SJSA1 (cell line): Measurements from ENCODE around the gene XNDC1N. TPM values are rescaled to one million over a fixed set of nuclear protein-coding genes. Genes with fewer than 3 reads are reported as not detected.

Experiments used
- DNase-seq, 2 experiments: peaks; one replicate each; pipeline ENCODE4 v3.0.0-alpha.2; 2015 to 2020; ENCODE audit warnings: low spot score in 2 of 2, low read depth in 1 of 2
- H3K27ac ChIP-seq: fragments of 250-450 bp; sonication (Bioruptor Pico); 2 replicates; pipeline ENCODE4 v1.5.1; 2020; ENCODE audit warnings: mild to moderate bottlenecking, moderate library complexity
- H3K27me3 ChIP-seq: fragments of 250-450 bp; sonication (Bioruptor Pico); replicated peaks from 2 replicates; pipeline ENCODE4 v1.5.1; 2020; ENCODE audit warnings: mild to moderate bottlenecking, moderate library complexity
- H3K36me3 ChIP-seq: fragments of 250-450 bp; sonication (Bioruptor Pico); 2 replicates; pipeline ENCODE4 v1.5.1; 2020; ENCODE audit warnings: mild to moderate bottlenecking
- H3K4me1 ChIP-seq: fragments of 250-450 bp; sonication (Bioruptor Pico); replicated peaks from 2 replicates; pipeline ENCODE4 v1.6.1; 2021; ENCODE audit warnings: mild to moderate bottlenecking
- H3K4me3 ChIP-seq: fragments of 250-450 bp; sonication (Bioruptor Pico); 2 replicates; pipeline ENCODE4 v1.5.1; 2020; ENCODE audit warnings: mild to moderate bottlenecking
- H3K9me3 ChIP-seq: fragments of 250-450 bp; sonication (Bioruptor Pico); replicated peaks from 2 replicates; pipeline ENCODE4 v1.5.1; 2020; ENCODE audit warnings: mild to moderate bottlenecking
- total RNA-seq: library from RNA; depleted of rRNA; stranded (reverse); fragments of >200 nt; shearing (Covaris generic); gene quantifications from 2 replicates; pipeline ENCODE4 v1.2.3, GENCODE V29; 2014; rRNA removed

Gene XNDC1N, protein sequence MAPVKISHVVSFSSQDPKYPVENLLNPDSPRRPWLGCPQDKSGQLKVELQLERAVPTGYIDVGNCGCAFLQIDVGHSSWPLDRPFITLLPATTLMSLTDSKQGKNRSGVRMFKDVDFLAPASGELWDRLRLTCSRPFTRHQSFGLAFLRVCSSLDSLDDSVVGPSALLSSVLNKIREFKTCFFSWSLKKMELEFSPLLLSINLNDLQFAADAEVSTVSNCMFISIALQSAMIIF
- 0.47 and 3.2 TPM in 2 replicates for total RNA-seq

DNA sequence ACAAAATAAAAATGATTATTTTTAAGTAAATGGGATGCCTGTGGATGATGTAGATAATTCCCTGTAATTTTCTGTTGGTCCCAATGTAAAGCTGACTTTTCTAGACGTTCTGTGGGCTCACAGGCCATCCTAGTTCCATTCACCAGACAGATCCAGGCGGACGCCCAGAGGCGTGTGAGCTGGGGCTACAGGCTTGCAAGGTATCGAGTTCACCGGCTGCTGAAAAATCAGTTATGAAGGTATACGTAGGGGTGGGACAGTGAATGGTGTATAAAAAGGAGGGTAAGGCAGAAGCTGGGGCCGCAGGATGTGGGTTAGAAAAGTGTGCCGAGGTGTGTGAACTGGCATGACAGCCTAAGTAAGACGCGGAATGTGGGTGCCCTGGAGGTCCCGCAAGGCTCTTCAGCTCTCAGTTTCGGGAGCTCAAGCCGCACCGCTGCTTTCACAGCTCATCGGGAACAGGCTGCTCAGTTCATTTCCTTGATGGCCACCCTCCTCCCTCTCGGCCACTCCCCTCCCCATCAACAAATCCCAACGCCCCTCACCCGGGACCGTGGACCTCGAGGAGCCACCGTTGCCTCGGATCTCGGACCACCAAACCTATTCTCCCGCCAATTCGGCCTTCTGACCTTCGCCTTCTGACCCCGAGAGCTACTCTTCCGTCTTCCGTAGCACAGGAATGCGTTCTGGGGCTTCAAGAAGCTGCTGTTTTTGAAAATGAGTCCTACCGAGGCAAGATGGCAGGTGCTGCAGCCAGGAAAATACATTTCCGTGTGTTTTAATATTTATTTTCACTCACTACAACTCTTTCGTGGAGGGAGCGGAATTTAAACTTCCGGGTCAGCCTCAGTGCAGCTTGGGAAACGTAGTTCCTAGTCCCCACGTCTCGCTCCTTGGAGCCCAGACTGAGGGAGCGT, at the start of gene XNDC1N:
Gene XNDC1N (minus strand): TSS at position 775 of the 917 bp plus-strand sequence. CDS start 5,241 bp downstream, outside the sequence.
- peak; percentile 62 to 93 for DNase-seq
- peaks cover 8% of the 10 kb centered on the region for H3K4me1 ChIP-seq
- peak within 1 kb of the TSS; percentile 66 for H3K4me3 ChIP-seq
- no peaks in the 10 kb centered on the region for H3K27me3 ChIP-seq
- no peaks in the 10 kb centered on the region for H3K36me3 ChIP-seq
- peak within 1 kb of the TSS; percentile 97 for H3K27ac ChIP-seq
- H3K9me3 ChIP-seq, result no peaks in the 10 kb centered on the region

DNA sequence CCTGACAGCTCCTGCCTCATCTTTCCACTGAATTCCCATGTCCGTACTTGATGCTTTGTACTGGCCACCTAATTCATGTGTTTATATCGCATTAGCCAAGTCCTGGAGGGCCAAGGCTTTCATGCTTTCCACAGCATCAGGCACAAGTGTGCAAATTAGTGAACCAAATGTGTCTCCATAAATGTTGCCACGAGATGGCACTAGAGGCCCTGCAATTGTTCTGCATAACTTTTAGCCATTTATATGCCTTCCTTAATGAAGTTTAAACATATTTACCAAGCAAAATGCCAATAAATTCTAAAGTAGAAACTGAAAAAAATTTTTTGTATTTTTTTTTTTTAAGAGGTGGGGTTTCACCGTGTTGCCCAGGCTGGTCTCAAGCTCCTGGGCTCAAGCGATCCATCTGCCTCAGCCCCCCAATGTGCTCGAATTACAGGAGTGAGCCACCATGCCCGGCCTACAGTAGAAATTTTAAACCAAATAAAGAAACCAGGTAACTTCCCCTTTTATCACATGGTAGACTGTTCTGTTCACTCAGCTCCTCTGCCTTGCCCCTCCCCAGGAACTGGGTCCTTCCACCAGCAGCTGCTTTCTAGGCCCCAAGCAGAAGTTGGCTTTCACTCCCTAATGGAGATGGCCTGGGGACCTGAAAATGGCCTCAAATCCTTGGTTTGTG, 49.5 kb upstream of the XNDC1N start:
- DNase-seq, result no peak
- no peaks in the 10 kb centered on the region for H3K27me3 ChIP-seq
- no peaks in the 10 kb centered on the region for H3K9me3 ChIP-seq
- H3K4me3 ChIP-seq, result no peak overlapping the region
- no peaks in the 10 kb centered on the region for H3K4me1 ChIP-seq
- no peak overlapping the region for H3K27ac ChIP-seq
- peaks cover 6% of the 10 kb centered on the region for H3K36me3 ChIP-seq

DNA sequence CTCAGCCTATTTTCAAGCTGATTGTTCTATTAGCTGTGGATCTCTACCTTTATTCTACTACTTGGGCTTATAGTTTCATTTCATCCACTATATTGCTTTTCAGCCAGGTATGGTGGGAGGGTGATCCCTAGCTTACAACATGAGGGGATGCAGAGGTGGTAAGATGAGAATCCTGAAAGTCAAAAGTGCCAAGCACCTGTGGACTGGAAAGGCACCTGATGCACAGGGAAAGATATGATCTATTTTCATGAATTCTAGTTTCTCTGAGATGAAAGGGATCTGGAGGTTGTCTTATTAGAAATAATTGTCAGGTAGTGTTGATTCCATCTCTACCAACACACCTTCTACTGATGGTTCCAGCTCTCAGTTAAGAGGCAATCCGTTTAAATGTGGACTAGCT, 48.7 kb upstream of the XNDC1N start:
- H3K27me3 ChIP-seq, result no peaks in the 10 kb centered on the region

DNA sequence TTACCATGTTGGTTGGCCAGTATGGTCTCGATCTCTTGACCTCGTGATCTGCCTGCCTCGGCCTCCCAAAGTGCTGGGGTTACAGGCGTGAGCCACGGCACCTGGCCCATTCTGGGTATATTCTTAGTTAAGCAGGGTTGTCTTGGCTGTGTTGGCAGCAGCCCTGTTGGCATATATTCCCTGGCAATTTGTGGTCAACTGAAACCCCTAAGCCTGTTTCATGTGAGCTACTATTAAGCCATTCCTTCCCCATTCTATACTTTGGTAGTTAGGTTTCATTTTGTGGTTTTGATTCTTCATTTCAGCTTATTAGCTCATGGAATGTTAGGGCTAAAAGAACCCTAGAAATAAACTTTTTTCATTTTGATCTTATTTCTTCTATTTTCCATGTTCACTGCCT, 48.2 kb upstream of the XNDC1N start:
- H3K4me3 ChIP-seq, result no peak overlapping the region
- no peak for DNase-seq
- no peaks in the 10 kb centered on the region for H3K9me3 ChIP-seq
- peaks cover 6% of the 10 kb centered on the region for H3K36me3 ChIP-seq
- no peak overlapping the region for H3K27ac ChIP-seq
- H3K4me1 ChIP-seq, result no peaks in the 10 kb centered on the region
- H3K27me3 ChIP-seq, result no peaks in the 10 kb centered on the region

More for the DNA sequence above, 48.7 kb upstream of the XNDC1N start:
- Histone ChIP-seq H3K27ac (no peak overlapping the region), H3K36me3 (peaks cover 6% of the 10 kb centered on the region), H3K9me3 (no peaks in the 10 kb centered on the region), H3K4me3 (no peak overlapping the region), H3K4me1 (no peaks in the 10 kb centered on the region)
- no peak for DNase-seq

DNA sequence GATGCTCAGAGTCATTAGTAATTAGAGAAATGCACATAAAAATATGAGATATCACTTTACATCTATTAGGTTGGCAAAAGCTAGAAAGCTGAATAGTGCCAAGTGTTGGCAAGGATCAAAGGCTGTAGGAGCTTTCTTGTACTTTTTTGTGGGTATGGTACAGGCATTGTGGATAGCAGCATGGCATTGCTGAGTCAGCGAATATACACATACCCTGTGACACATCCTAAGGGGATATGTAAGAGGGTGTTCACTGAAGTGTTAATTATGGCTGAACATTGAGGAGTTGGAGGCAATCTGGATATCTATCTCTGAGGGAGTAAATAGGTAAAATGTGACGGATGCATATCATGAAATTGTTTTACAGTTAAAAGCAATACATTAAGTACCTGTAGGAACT, 43.3 kb upstream of the XNDC1N start:
- Histone ChIP-seq H3K9me3 (no peaks in the 10 kb centered on the region), H3K36me3 (0 out of 2 replicates have a peak, but pooled peaks cover 2% of the 10 kb centered on the region), H3K27me3 (no peaks in the 10 kb centered on the region), H3K4me3 (no peak overlapping the region), H3K27ac (no peak overlapping the region), H3K4me1 (no peaks in the 10 kb centered on the region)
- DNase-seq, result no peak

DNA sequence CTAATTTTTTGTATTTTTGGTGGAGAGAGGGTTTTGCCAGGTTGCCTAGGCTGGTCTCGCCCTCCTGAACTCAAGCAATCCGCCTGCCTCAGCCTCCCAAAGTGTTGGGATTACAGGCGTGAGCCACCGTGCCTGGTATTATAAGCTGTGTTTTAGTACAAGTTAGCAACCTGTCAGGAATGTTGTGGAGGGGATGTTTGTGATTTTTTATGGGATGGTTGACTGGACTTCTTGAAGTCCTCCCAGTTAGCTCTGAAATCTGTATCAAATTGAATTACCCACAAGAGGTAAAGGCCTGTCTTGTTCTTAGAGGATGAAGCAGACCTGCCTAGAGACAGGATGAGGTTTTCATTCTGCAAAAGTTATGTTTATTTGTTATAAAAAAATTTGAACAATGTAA, 36.2 kb upstream of the XNDC1N start:
- DNase-seq, result no peak
- H3K27ac ChIP-seq, result no peak overlapping the region
- H3K36me3 ChIP-seq, result peaks cover 11% of the 10 kb centered on the region
- H3K27me3 ChIP-seq, result no peaks in the 10 kb centered on the region
- no peaks in the 10 kb centered on the region for H3K9me3 ChIP-seq
- peaks cover 17% of the 10 kb centered on the region for H3K4me1 ChIP-seq
- H3K4me3 ChIP-seq, result no peak overlapping the region

DNA sequence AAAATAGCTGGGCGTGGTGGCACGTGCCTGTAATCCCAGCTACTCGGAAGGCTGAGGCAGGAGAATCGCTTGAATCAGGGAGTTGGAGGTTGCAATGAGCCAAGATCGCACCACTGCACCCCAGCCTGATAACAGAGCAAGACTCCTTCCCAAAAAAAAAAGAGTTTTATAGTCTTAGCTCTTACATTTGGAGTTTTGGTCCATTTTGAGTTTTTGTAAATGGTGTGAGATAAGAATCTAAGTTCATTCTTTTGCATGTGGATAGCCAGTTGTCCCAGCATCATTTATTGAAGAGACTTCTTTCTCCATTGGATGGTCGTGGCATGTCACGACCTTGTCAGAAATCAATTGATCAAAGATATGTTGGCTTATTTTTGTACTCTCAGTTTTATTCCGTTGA, 35.1 kb upstream of the XNDC1N start:
- no peaks in the 10 kb centered on the region for H3K9me3 ChIP-seq
- DNase-seq, result no peak
- no peaks in the 10 kb centered on the region for H3K27me3 ChIP-seq
- peaks cover 11% of the 10 kb centered on the region for H3K36me3 ChIP-seq
- H3K4me3 ChIP-seq, result no peak overlapping the region
- H3K4me1 ChIP-seq, result peaks cover 17% of the 10 kb centered on the region
- no peak overlapping the region for H3K27ac ChIP-seq

DNA sequence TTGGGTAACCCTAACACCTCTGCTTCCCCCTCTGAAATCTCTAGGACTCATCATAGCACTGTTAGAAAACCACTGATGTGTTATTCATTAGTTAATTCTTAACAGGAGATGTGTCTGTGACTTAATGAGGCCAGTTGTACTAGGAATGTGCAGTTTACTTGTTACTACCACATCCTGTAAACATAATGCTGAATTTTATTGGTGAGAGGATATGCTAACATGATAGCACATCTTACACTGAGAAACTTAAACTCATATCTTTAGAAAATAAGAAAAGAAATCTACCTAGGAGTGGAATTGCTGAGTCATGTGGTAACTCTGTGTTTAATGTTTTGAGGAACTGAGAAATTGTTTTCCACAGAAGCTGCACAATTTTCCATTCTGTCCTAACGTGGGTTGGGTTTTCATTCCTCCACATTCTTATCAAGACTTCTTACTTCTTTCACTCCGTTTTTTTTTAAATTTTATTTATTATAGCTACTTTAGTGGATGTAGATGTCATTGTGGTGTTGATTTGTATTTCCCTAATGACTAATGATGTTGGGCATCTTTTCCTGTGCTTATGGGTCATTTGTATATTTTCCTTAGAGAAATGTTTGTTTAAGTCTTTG, 34.1 kb upstream of the XNDC1N start:
- peak in 1 of 2 experiments; percentile 68 for DNase-seq
- H3K9me3 ChIP-seq, result no peaks in the 10 kb centered on the region
- peaks cover 17% of the 10 kb centered on the region for H3K4me1 ChIP-seq
- H3K4me3 ChIP-seq, result no peak overlapping the region
- H3K36me3 ChIP-seq, result peaks cover 11% of the 10 kb centered on the region
- H3K27me3 ChIP-seq, result no peaks in the 10 kb centered on the region
- peak overlapping the region; percentile 81 for H3K27ac ChIP-seq

DNA sequence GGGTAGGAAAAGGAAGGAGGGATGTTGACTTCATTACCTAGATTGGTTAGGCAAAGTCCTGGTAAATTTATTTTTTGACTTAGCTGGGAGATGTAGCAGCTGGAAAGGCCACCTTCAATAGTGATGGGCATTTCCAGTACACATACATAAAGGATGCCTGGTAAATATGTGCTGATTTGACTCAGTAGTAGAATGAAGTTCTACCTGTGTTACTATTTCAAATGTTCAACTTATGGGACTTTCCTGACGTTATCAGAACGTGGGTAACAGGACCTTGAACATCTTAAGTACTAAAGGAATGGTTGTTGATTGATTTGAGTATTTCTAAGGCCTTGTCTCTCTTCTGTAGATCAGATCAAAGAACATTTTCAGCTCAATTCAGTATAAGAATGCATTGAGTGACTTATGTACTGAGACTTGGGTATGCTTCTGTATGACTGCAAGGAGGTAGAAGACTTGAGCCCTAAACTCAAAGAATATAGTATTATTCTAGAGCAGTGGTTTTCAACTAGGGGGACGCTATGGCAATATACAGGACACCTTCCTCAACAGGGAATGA, 27.6 kb upstream of the XNDC1N start:
- Histone ChIP-seq H3K4me3 (no peak overlapping the region), H3K4me1 (peaks cover 14% of the 10 kb centered on the region), H3K27ac (no peak overlapping the region), H3K36me3 (peaks cover 4% of the 10 kb centered on the region), H3K27me3 (no peaks in the 10 kb centered on the region), H3K9me3 (no peaks in the 10 kb centered on the region)
- DNase-seq, result no peak

DNA sequence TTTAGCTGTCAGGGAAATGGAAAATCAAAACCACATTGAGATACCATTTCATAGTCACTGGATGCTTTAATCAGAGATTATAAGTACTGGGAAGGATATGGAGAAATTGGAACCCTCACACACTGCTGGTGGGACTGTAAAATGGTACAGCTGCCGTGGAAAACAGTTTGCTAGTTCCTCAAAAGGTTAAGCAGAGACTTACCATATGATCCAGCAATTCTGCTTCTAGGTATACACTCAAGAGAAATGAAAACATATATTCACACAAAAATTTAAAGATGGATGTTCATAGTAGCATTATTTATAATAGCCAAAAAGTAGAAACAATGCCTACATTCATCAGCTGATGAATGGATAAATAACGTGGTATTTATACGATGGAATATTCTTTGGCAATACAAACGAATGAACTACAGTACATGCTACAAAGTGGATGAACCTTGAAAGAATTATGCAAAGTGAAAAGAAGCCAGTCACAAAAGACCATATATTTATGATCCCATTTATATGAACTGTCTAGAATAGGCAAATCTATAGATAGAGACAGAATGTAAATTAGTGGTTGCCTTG, 23.4 kb upstream of the XNDC1N start:
- no peak for DNase-seq
- no peaks in the 10 kb centered on the region for H3K36me3 ChIP-seq

DNA sequence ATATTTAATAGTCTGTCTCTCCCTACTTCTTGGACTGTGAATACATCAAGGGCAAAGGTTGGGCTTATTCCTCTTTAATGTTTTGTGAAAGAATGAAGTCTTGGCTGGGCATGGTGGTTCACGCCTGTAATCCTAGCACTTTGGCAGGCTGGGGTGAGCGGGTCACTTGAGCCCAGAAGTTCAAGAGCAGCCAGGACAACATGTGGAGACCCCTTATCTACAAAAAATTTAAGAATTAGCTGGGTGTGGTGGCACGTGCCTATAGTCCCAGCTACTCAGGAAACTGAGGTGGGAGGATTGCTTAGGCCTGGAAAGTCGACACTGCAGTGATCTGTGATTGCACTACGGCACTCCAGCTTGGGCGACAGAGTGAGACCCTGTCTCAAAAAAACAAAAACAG, 20.6 kb upstream of the XNDC1N start:
- DNase-seq, result no peak
- Histone ChIP-seq H3K4me3 (no peak overlapping the region), H3K4me1 (peaks cover 52% of the 10 kb centered on the region), H3K36me3 (no peaks in the 10 kb centered on the region), H3K27me3 (no peaks in the 10 kb centered on the region), H3K9me3 (no peaks in the 10 kb centered on the region), H3K27ac (no peak overlapping the region)

More for the DNA sequence above, 23.4 kb upstream of the XNDC1N start:
- no peak overlapping the region; the same call in 1 of the 2 replicates for H3K27ac ChIP-seq
- H3K9me3 ChIP-seq, result no peaks in the 10 kb centered on the region
- H3K27me3 ChIP-seq, result no peaks in the 10 kb centered on the region
- H3K4me3 ChIP-seq, result no peak overlapping the region
- peaks cover 26% of the 10 kb centered on the region for H3K4me1 ChIP-seq

DNA sequence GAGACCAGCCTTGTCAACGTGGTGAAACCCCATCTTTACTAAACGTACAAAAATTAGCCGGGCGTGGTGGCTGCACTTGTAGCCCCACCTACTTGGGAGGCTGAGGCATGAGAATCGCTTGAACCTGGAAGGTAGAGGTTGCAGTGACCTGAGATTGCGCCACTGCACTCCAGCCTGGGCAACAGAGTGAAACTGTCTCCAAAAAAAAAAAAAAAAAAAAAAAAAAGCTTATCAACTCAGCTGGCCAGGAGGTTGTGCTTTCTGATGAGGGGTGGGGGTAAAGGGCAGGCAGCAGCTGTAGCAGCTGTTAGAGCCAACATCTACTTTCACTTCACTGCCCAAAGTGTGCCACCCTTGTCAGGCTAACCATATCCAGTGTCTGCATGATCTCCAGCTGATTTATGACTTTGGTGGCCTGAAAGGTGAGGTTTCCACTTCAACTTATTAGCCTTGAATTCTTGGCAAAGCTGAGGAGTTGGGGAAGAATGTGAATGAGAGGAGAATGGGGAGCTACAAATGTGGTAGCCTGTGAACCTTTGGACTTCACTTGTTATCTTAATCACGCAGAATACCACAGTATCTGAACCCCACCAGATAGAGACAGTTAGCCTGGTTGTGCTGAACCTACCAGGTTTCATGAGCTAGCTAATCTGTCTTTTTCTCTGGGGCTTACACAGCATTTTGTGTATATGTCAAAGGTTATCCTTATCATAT, 20.1 kb upstream of the XNDC1N start:
- no peak overlapping the region for H3K4me3 ChIP-seq
- peaks cover 53% of the 10 kb centered on the region for H3K4me1 ChIP-seq
- no peaks in the 10 kb centered on the region for H3K9me3 ChIP-seq
- DNase-seq, result no peak
- H3K27ac ChIP-seq, result no peak overlapping the region
- H3K36me3 ChIP-seq, result no peaks in the 10 kb centered on the region
- H3K27me3 ChIP-seq, result no peaks in the 10 kb centered on the region
